HepG2 (cell line): ENCODE data around the gene ZC3H13. TPM values are rescaled to one million over a fixed set of nuclear protein-coding genes. Genes with fewer than 3 reads are reported as not detected.
A peak's percentile ranks its signal among the peaks of the same experiment; 100 is the strongest.

Experiments used
- ATAC-seq: fragments of 200-7000 bp; cut with Tn5 transposase; 3 replicates; pipeline ENCODE4 v1.9.1; 2020; ENCODE audit warnings: mild to moderate bottlenecking, moderate library complexity
- BruUV-seq: library from RNA; stranded (reverse); fragments of 400-500 nt; replicated peaks from 2 replicates; lab custom pipeline; 2021; lab: Mats Ljungman, UMichigan
- CTCF ChIA-PET: fragments of 300-600 bp; formaldehyde crosslinking; extraction: SDS; loops from one replicate; lab custom pipeline; 2021; ENCODE audit warnings: low total read pairs, inconsistent platforms, low intra/inter-chr PET ratio; lab: Yijun Ruan, JAX
- POLR2A ChIA-PET: fragments of 350-600 bp; sonication (Branson Sonifier 250); formaldehyde crosslinking; loops from one replicate; lab custom pipeline; 2020; ENCODE audit warnings: antibody characterized with exemption, inconsistent platforms; lab: Yijun Ruan, JAX
- DNase-seq: peaks from one replicate; pipeline ENCODE4 v3.0.0-alpha.2; 2015; ENCODE audit warnings: low spot score
- FAIRE-seq: peaks from 3 replicates; lab custom pipeline; 2011; peaks lifted over from hg19 to GRCh38; lab: Jason Lieb, UNC
- H2AFZ ChIP-seq: one replicate; pipeline ENCODE4 v1.6.1; 2011; ENCODE audit warnings: low read length, inconsistent platforms
- H3K27ac ChIP-seq: fragments of 300-600 bp; 3 replicates; pipeline ENCODE4 v1.8.0; 2011; ENCODE audit warnings: mixed run types, mild to moderate bottlenecking, mixed read lengths, low read length, inconsistent platforms; ENCODE audit not compliant: insufficient read depth; ENCODE audit errors: extremely low read length
- H3K27me3 ChIP-seq, 2 experiments: fragments of 200-600 bp in 1 of 2; 2 replicates in 1 of 2; 3 replicates in 1 of 2; pipeline versions ENCODE4 v1.6.0 to v1.8.0; 2011; ENCODE audit warnings: low read length in 2 of 2, mild to moderate bottlenecking in 2 of 2, moderate library complexity in 2 of 2, inconsistent platforms in 1 of 2; ENCODE audit not compliant: insufficient read depth in 2 of 2, control insufficient read depth in 1 of 2
- H3K36me3 ChIP-seq, 2 experiments: fragments of 200-600 bp in 1 of 2; replicated peaks in 1 of 2; 2 replicates in 1 of 2; 3 replicates in 1 of 2; pipeline versions ENCODE4 v1.5.1 to v1.8.0; 2011; ENCODE audit warnings: low read length in 2 of 2, inconsistent platforms in 1 of 2; ENCODE audit not compliant: insufficient read depth in 2 of 2, control insufficient read depth in 1 of 2
- H3K4me1 ChIP-seq: 2 replicates; pipeline ENCODE4 v1.5.1; 2012; ENCODE audit warnings: low read length, inconsistent platforms; ENCODE audit not compliant: insufficient read depth
- H3K4me2 ChIP-seq: 2 replicates; pipeline ENCODE4 v1.6.0; 2011; ENCODE audit warnings: low read depth, low read length, inconsistent platforms
- H3K4me3 ChIP-seq, 3 experiments: fragments of 200-600 bp in 1 of 3; sonication (generic), shearing (Covaris generic) in 1 of 3; replicated peaks in 1 of 3; 2 replicates each; pipeline ENCODE4 v1.5.1; 2011 to 2016; ENCODE audit warnings: low read length in 3 of 3, inconsistent platforms in 2 of 3, low read depth in 2 of 3, mild to moderate bottlenecking in 2 of 3, control low read depth in 1 of 3, mixed read lengths in 1 of 3; ENCODE audit not compliant: insufficient read depth in 1 of 3
- H3K79me2 ChIP-seq: one replicate; pipeline ENCODE4 v1.6.1; 2011; ENCODE audit warnings: low read length, inconsistent platforms; ENCODE audit not compliant: insufficient read depth
- H3K9ac ChIP-seq: 2 replicates; pipeline ENCODE4 v1.6.0; 2011; ENCODE audit warnings: mild to moderate bottlenecking, low read depth, low read length, inconsistent platforms; ENCODE audit not compliant: insufficient read depth
- H3K9me3 ChIP-seq: 2 replicates; pipeline ENCODE4 v1.5.1; 2012; ENCODE audit warnings: mild to moderate bottlenecking, low read length
- H4K20me1 ChIP-seq: 2 replicates; pipeline ENCODE4 v1.6.0; 2011; ENCODE audit warnings: inconsistent platforms, mild to moderate bottlenecking, low read length, moderate library complexity; ENCODE audit not compliant: insufficient read depth
- CEBPB ChIP-seq: IDR thresholded peaks from 2 replicates; pipeline ENCODE4 v1.6.1; 2011; ENCODE audit warnings: low read depth, low read length, improper control_type of control experiment, borderline replicate concordance
- EHMT2 ChIP-seq: fragments of 200-600 bp; sonication (generic); IDR thresholded peaks from 2 replicates; pipeline ENCODE4 v1.7.0; 2017; ENCODE audit warnings: antibody characterized with exemption, low read depth, low read length, borderline replicate concordance
- HMGA1 ChIP-seq: sonication (generic); formaldehyde crosslinking; conservative IDR thresholded peaks from 2 replicates; pipeline ENCODE4 v1.4.0; 2020; ENCODE audit warnings: missing genetic modification reagents
- HNF4A ChIP-seq: sonication (generic); formaldehyde crosslinking; IDR thresholded peaks from 2 replicates; pipeline ENCODE4 v1.4.0; 2020; ENCODE audit warnings: missing genetic modification reagents
- SRSF4 ChIP-seq: fragments of 200-400 bp; formaldehyde crosslinking; IDR thresholded peaks from one replicate; pipeline ENCODE4 v1.6.1; 2018; ENCODE audit warnings: mild to moderate bottlenecking, low read depth, low read length, moderate library complexity; ENCODE audit not compliant: poor library complexity, severe bottlenecking
- ZNF567 ChIP-seq: sonication (generic); formaldehyde crosslinking; IDR thresholded peaks from 2 replicates; pipeline ENCODE4 v1.8.1; 2023; ENCODE audit warnings: mild to moderate bottlenecking, missing genetic modification reagents, borderline replicate concordance
- WGBS: methylation state at CpG from one replicate; pipeline ENCODE4 v1.1.6; 2017; ENCODE audit warnings: low lambda C conversion rate; 5-methylcytosine and 5-hydroxymethylcytosine counted together
- in situ Hi-C: cut with HindIII; loops from 2 replicates; pipeline ENCODE4 v1.10.0; 2017; ENCODE audit warnings: low pct_unique_long_range_greater_than_20kb; ENCODE audit not compliant: extremely low pct_ligation_motif_present
- intact Hi-C: fragments of 100-400 bp; cut with micrococcal nuclease; formaldehyde crosslinking; loops from one replicate; pipeline ENCODE4 v1.10.0; 2022; ENCODE audit not compliant: unreplicated experiment
- polyA plus RNA-seq, 8 experiments: library from polyadenylated mRNA; depleted of rRNA in 3 of 8; stranded (reverse) in 7 of 8; unstranded in 1 of 8; fragments of >200 nt; fragmentation: Illumina TruSeq in 4 of 8; extraction: Trizol in 4 of 8; gene quantifications; 2 replicates each; pipeline versions ENCODE4 v1.2.1 to v1.2.3, GENCODE V29; 2011 to 2016; ENCODE audit warnings: low read depth in 4 of 8, missing spikeins in 1 of 8, mixed read lengths in 1 of 8; ENCODE audit not compliant: insufficient read depth in 1 of 8
- total RNA-seq, 5 experiments: library from RNA; depleted of rRNA; stranded (reverse); fragments of >200 nt; fragmentation: Illumina TruSeq; extraction: Trizol; gene quantifications; 2 replicates each; pipeline ENCODE4 v1.2.3, GENCODE V29; 2016; ENCODE audit warnings: low read depth in 1 of 5
- TF ChIP-seq, protein P1 (sequence below): IDR thresholded peaks from 2 replicates; pipeline ENCODE4 v1.6.1; 2016; ENCODE audit warnings: low read depth, missing genetic modification reagents, missing compliant biosample characterization
- TF ChIP-seq, protein P2 (sequence below): sonication (generic); formaldehyde crosslinking; IDR thresholded peaks from 2 replicates; pipeline ENCODE4 v1.4.0; 2020; ENCODE audit warnings: missing genetic modification reagents, borderline replicate concordance
- TF ChIP-seq, protein P3 (sequence below): sonication (generic); formaldehyde crosslinking; conservative IDR thresholded peaks from 2 replicates; pipeline ENCODE4 v1.8.0; 2022; ENCODE audit warnings: low read depth, missing genetic modification reagents

ZC3H13 gene
- total and polyA plus RNA-seq, 2 of the 13 experiments (the other 11 are each of a cell fraction or from before 2014, with no cell fraction given): 2.7 to 23.5 TPM

DNA sequence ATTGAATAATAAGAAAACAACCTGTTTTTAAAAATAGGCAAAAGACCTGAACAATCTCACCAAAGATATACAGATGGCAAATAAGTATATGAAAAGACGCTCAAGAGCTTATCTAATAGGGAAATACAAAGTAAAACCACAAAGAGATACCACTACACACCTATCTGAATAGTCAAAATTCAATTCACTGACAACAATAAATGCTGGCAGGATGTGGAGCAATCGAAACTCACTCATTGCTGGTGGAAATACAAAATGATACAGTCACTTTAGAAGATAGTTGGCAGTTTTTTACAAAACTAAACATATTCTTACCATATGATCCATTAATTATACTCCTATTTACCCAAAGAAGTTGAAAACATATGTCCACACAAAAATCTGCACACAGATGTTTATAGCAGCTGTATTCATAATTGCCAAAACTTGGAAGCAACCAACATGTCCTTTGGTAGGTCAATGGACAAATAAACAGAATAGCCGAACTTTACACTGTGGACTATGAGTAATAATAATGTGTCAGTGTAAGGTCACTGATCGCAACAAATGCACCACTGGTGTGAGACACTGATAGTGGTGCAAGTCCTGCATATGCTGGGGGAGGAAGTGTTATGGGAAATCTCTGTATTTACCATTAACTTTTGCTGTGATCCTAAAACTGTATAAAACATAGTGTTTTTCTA is 20.8 kb downstream of the ZC3H13 start (continued):
- TF ChIP-seq, protein P1, sequence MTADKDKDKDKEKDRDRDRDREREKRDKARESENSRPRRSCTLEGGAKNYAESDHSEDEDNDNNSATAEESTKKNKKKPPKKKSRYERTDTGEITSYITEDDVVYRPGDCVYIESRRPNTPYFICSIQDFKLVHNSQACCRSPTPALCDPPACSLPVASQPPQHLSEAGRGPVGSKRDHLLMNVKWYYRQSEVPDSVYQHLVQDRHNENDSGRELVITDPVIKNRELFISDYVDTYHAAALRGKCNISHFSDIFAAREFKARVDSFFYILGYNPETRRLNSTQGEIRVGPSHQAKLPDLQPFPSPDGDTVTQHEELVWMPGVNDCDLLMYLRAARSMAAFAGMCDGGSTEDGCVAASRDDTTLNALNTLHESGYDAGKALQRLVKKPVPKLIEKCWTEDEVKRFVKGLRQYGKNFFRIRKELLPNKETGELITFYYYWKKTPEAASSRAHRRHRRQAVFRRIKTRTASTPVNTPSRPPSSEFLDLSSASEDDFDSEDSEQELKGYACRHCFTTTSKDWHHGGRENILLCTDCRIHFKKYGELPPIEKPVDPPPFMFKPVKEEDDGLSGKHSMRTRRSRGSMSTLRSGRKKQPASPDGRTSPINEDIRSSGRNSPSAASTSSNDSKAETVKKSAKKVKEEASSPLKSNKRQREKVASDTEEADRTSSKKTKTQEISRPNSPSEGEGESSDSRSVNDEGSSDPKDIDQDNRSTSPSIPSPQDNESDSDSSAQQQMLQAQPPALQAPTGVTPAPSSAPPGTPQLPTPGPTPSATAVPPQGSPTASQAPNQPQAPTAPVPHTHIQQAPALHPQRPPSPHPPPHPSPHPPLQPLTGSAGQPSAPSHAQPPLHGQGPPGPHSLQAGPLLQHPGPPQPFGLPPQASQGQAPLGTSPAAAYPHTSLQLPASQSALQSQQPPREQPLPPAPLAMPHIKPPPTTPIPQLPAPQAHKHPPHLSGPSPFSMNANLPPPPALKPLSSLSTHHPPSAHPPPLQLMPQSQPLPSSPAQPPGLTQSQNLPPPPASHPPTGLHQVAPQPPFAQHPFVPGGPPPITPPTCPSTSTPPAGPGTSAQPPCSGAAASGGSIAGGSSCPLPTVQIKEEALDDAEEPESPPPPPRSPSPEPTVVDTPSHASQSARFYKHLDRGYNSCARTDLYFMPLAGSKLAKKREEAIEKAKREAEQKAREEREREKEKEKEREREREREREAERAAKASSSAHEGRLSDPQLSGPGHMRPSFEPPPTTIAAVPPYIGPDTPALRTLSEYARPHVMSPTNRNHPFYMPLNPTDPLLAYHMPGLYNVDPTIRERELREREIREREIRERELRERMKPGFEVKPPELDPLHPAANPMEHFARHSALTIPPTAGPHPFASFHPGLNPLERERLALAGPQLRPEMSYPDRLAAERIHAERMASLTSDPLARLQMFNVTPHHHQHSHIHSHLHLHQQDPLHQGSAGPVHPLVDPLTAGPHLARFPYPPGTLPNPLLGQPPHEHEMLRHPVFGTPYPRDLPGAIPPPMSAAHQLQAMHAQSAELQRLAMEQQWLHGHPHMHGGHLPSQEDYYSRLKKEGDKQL: no peak
- TF ChIP-seq EHMT2 (no peak), ZNF567 (CRISPR knock-in tag) (no peak), HMGA1 (CRISPR knock-in tag) (no peak), HNF4A (0 out of 2 replicates have a peak, but pooled peaks have one; percentile 11)

DNA sequence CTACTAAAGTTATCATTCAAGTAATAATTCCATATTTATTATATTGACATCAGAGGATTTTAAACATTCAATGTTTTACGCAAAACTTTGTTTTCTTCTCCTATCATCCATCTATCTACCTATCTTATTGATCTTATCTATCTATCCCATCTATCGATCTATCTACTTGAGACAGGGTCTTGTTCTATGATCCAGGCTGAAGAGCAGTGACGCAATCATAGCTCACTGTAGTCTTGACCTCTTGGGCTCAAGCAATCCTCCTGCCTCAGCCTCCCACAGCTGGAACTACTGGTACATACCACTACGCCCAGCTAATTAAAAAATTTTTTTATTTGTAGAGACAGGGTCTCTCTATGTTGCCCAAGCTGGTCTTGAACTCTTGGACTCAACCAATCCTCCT is 27.4 kb downstream of the ZC3H13 start:
- H3K4me2 ChIP-seq: no peak overlapping the region
- H2AFZ ChIP-seq: no peak overlapping the region
- in situ Hi-C loops (no loop called here), intact Hi-C loops (no loop called here)
- ChIA-PET CTCF (no interaction called here), POLR2A (no interaction called here)
- H3K4me3 ChIP-seq: no peak overlapping the region
- peaks cover 0 to 4% of the 10 kb centered on the region in 2 experiments; a peak in 1 of 5 replicates for H3K36me3 ChIP-seq
- WGBS: 95% methylated on average over 4 of the region's 4 CpGs
- H3K79me2 ChIP-seq: peaks cover 20% of the 10 kb centered on the region
- BruUV-seq: no TSS peak
- H3K27ac ChIP-seq: no peak overlapping the region
- TF ChIP-seq, protein P2, sequence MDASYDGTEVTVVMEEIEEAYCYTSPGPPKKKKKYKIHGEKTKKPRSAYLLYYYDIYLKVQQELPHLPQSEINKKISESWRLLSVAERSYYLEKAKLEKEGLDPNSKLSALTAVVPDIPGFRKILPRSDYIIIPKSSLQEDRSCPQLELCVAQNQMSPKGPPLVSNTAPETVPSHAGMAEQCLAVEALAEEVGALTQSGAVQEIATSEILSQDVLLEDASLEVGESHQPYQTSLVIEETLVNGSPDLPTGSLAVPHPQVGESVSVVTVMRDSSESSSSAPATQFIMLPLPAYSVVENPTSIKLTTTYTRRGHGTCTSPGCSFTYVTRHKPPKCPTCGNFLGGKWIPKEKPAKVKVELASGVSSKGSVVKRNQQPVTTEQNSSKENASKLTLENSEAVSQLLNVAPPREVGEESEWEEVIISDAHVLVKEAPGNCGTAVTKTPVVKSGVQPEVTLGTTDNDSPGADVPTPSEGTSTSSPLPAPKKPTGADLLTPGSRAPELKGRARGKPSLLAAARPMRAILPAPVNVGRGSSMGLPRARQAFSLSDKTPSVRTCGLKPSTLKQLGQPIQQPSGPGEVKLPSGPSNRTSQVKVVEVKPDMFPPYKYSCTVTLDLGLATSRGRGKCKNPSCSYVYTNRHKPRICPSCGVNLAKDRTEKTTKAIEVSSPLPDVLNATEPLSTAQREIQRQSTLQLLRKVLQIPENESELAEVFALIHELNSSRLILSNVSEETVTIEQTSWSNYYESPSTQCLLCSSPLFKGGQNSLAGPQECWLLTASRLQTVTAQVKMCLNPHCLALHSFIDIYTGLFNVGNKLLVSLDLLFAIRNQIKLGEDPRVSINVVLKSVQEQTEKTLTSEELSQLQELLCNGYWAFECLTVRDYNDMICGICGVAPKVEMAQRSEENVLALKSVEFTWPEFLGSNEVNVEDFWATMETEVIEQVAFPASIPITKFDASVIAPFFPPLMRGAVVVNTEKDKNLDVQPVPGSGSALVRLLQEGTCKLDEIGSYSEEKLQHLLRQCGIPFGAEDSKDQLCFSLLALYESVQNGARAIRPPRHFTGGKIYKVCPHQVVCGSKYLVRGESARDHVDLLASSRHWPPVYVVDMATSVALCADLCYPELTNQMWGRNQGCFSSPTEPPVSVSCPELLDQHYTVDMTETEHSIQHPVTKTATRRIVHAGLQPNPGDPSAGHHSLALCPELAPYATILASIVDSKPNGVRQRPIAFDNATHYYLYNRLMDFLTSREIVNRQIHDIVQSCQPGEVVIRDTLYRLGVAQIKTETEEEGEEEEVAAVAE (CRISPR knock-in tag): no peak
- peak; percentile 55; the same call in 1 of the 2 replicates for TF ChIP-seq CEBPB
- TF ChIP-seq SRSF4: no peak
- TF ChIP-seq, protein P3, sequence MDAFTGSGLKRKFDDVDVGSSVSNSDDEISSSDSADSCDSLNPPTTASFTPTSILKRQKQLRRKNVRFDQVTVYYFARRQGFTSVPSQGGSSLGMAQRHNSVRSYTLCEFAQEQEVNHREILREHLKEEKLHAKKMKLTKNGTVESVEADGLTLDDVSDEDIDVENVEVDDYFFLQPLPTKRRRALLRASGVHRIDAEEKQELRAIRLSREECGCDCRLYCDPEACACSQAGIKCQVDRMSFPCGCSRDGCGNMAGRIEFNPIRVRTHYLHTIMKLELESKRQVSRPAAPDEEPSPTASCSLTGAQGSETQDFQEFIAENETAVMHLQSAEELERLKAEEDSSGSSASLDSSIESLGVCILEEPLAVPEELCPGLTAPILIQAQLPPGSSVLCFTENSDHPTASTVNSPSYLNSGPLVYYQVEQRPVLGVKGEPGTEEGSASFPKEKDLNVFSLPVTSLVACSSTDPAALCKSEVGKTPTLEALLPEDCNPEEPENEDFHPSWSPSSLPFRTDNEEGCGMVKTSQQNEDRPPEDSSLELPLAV (CRISPR knock-in tag): no peak
- H3K27me3 ChIP-seq: no peaks in the 10 kb centered on the region
- H3K4me1 ChIP-seq: no peaks in the 10 kb centered on the region
- H4K20me1 ChIP-seq: no peaks in the 10 kb centered on the region
- peaks cover 4% of the 10 kb centered on the region; the same call in 1 of the 2 replicates for H3K9me3 ChIP-seq
- no peak for ATAC-seq
- FAIRE-seq: peak; percentile 12
- H3K9ac ChIP-seq: no peak overlapping the region
- DNase-seq: no peak
